GM10266 (cell line): ENCODE results near the gene CHN1.

ENCODE experiments used
- DNase-seq: peaks from one replicate; pipeline ENCODE4 v3.0.0; 2012; ENCODE audit errors: extremely low spot score
- TF ChIP-seq, protein P1 (sequence below): IDR thresholded peaks from 2 replicates; pipeline ENCODE4 v1.5.1; 2012; ENCODE audit warnings: mild to moderate bottlenecking, low read depth; ENCODE audit not compliant: control insufficient read depth, insufficient read depth; ENCODE audit errors: missing control alignments

The CHN1 gene

DNA sequence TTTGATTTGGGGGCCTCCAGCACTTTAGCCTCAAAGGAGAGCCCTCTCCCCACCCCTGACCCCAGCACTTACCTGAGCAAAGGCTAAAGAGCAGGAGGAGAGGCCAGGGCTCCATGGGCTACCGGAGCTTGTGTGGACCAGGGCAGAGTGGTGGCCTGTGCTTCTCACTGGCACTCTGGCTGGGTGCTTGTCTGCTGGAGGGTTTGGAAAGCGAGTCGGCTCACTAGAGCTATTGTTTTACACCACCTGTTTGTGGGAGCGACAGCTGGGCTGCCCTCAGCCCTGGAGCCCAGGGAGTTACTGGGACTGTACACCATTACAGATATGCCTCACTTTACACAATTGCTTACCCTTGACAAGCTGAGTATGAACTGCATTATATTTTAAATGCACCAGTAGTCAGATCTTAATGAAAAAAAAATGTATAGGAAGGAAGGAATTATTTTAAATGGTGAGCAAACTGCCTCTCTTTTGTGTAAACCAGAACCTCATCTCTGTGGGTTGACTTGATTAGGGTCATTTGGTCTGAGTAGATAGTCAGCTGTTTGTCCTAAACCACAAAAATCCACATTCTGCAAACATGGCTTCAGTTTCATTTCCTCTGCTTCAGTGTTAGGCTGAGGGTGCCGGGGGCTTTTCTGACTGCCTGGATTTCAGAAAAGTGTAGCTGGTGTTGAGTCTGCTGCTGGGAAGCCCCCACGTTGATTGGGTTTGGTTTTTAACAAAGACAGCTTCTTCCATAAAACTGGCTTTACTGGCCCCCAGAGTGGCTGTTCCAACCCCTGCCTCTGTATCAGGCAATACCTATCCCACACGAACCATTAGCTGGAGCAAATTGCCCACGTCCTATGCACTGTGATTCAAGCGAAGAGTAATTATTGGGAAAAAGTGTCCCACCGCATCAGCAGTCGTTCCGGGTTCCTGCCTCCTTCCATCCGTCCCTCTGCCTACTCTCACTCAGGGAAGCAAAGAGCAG, 240.6 kb downstream of the CHN1 start, which contains the start of gene CHRNA1:
CHRNA1 (minus strand) TSS at position 193 of the 976 bp plus-strand sequence; CDS start at position 115, 78 bp downstream.
- TF ChIP-seq, protein P1, sequence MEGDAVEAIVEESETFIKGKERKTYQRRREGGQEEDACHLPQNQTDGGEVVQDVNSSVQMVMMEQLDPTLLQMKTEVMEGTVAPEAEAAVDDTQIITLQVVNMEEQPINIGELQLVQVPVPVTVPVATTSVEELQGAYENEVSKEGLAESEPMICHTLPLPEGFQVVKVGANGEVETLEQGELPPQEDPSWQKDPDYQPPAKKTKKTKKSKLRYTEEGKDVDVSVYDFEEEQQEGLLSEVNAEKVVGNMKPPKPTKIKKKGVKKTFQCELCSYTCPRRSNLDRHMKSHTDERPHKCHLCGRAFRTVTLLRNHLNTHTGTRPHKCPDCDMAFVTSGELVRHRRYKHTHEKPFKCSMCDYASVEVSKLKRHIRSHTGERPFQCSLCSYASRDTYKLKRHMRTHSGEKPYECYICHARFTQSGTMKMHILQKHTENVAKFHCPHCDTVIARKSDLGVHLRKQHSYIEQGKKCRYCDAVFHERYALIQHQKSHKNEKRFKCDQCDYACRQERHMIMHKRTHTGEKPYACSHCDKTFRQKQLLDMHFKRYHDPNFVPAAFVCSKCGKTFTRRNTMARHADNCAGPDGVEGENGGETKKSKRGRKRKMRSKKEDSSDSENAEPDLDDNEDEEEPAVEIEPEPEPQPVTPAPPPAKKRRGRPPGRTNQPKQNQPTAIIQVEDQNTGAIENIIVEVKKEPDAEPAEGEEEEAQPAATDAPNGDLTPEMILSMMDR, result no peak
- DNase-seq, result no peak

DNA sequence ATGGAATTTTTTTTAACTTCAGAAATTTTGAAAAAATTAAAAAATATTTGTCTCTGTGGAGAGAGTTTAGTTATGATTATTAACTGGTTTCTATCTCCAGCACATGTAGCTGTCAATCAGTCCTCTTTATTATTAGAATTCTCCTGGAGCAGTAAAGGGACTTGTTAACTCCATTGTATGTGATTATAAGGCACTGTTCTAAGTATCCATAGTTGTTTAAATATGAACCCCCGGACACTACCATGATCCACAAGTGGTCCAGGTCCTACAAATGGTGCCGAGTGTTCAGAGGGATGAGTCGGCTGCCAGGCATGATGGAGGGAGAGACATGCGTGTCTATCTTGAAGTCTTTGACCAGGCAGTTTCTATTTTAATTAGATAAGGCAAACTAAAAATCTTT, 241.4 kb downstream of the CHN1 start:
- TF ChIP-seq, protein P1, result no peak
- no peak for DNase-seq

DNA sequence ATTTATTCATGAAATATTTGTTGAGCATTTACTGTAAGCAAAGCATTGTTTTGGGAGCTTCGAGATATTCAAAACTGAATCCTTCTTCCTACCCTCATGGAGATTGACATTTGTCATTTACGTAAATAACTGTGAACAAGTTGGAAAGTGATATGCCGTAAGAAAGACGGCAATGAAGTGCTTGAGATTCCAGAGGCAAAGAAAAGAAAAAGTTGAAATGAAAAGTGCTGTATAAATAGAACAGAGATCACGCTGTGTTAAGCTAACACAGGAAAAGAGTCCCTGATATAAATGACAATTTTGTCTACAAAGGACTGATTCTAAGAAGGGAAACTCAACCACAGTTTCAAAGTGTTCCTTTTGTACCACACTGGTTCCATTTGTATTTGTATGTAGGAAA, 242.7 kb downstream of the CHN1 start:
- TF ChIP-seq, protein P1, result no peak
- DNase-seq, result no peak

DNA sequence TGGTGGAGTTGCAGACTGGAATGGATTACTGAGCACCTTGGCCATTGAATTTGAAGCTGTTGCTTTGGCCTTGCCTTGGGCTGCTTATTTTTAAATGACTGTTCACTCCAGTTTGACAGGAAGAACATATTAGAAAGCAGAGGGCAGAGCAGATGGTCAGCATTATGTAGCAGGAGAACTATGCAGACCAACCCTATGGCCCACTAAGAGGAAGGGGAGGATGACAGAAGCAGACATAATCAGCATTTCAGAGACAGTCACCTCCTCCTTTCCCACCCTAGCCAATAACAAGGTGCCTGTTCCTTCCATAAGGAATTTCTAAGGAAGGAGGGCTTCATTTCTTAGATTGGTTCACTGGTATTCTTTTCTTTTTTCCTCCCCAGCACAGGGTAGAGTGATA, 243.3 kb downstream of the CHN1 start:
- TF ChIP-seq, protein P1, result no peak
- DNase-seq, result no peak

DNA sequence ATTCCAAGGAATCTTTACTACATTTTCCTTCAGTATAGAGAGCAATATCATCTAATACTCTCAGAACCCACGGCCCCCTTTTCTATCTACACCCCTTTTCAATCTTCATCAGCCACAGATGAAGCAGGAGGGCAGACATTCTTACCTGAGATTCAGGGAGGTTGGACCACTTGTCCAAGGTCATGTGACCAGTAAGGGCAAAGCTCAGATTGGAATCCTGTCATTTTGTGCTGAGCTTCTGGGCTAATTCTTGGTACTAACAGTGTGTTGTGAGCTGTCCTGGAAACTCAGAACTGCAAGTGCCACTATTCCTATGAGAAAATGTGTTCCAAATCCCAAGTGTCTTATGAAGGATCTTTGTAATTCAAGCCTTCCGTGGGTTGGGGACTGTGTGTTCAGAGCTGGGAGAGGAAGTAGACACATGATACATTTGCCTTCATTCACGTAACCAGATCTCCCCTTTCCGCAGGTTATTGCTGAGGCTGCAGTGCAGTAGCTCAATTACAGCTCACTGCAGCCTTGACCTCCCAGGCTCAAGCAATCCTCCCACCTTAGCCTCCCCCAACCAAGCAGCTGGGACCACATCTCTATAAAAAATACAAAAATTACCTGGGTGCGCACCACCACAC, 244.2 kb downstream of the CHN1 start:
- no peak for DNase-seq

DNA sequence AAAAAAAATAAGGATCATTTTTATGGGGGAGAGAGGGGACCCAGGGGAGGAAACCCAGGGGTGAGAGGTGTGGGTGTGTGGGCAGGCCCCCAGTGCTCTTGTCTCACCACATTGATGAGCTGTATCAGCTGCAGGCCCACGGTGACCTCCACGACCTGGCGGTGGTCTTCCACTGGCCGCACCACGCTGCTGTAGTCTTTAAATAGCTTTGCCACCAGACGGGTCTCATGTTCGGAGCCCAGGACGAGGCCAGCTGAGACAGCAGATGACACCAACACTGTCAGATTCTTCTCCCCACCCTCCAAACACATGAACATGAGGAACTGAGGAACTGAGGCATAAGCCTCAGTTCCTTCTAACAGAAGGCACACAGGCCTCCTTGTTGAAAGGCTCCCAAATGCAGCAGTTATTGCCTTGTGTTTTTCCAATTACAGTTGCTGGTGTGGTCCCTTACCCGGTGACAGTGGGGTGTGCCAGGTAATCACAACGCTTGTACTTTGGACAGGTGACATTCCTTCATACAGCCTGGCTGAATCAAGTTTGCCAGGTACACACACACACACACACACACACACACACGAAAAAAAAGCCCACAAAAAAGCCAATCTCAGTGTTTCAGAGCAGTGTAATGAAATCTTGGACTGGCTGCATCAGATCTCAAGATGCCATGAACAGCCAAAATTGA, 245.7 kb downstream of the CHN1 start:
- TF ChIP-seq, protein P1, result no peak
- no peak for DNase-seq

More for the DNA sequence above, 244.2 kb downstream of the CHN1 start:
- TF ChIP-seq, protein P1, result no peak

DNA sequence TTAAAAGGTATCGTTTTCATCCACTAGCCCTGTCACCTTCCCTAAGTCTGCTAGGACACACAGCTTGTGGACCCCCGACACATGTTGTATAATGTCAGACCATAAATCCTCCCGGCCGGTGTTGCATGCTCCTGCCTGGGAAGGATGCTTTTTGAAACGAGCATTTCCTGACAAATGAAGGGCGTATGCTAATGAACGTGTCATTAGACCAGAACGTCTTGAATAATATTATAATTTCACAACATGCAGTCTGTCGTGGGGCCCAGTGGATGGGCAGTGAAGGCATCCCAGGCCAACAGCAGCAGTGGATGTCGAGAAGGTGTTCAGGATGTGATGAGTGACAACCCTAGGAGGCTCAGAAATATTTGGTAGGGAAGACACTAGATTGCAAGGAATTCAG, 248.4 kb downstream of the CHN1 start:
- TF ChIP-seq, protein P1, result no peak
- DNase-seq, result no peak
